A673 (cell line): Measurements from ENCODE around the gene NUDT3. TPM values are rescaled to one million over a fixed set of nuclear protein-coding genes. Genes with fewer than 3 reads are reported as not detected.

Experiments
- BruUV-seq: library from RNA; stranded (reverse); fragments of 400-500 nt; replicated peaks from 2 replicates; lab custom pipeline; 2021; lab: Mats Ljungman, UMichigan
- CTCF ChIA-PET: fragments of 300-600 bp; sonication (Branson Sonifier 250); formaldehyde crosslinking; loops from one replicate; lab custom pipeline; 2022; ENCODE audit warnings: antibody characterized with exemption; lab: Charles Lee
- POLR2A ChIA-PET: fragments of 300-600 bp; sonication (Branson Sonifier 250); formaldehyde crosslinking; loops from one replicate; lab custom pipeline; 2022; ENCODE audit warnings: antibody characterized with exemption; ENCODE audit not compliant: low non-redundant PET; lab: Charles Lee
- DNase-seq: peaks from one replicate; pipeline ENCODE4 v3.0.0-alpha.2; 2015; ENCODE audit warnings: low spot score
- H3K27ac ChIP-seq: fragments of 200-600 bp; sonication (generic); 2 replicates; pipeline ENCODE4 v1.5.1; 2016; ENCODE audit warnings: mixed run types, low read depth, mild to moderate bottlenecking, mixed read lengths, antibody characterized with exemption, low read length; ENCODE audit not compliant: poor library complexity, severe bottlenecking
- H3K27me3 ChIP-seq: fragments of 200-600 bp; sonication (generic); replicated peaks from 2 replicates; pipeline ENCODE4 v1.6.1; 2017; ENCODE audit warnings: mixed run types, low read depth, mild to moderate bottlenecking, mixed read lengths, antibody characterized with exemption, low read length; ENCODE audit not compliant: insufficient read depth, poor library complexity
- H3K36me3 ChIP-seq: fragments of 200-600 bp; sonication (generic); 2 replicates; pipeline ENCODE4 v1.6.1; 2016; ENCODE audit warnings: mixed run types, mild to moderate bottlenecking, mixed read lengths, antibody characterized with exemption, low read length; ENCODE audit not compliant: insufficient read depth, poor library complexity, severe bottlenecking
- H3K4me1 ChIP-seq: fragments of 200-600 bp; sonication (generic); 2 replicates; pipeline ENCODE4 v1.6.1; 2017; ENCODE audit warnings: mixed run types, mild to moderate bottlenecking, mixed read lengths, antibody characterized with exemption, low read length; ENCODE audit not compliant: insufficient read depth, poor library complexity, severe bottlenecking
- H3K4me3 ChIP-seq: fragments of 200-600 bp; sonication (generic); 2 replicates; pipeline ENCODE4 v1.5.1; 2016; ENCODE audit warnings: low read depth, mixed run types, mild to moderate bottlenecking, mixed read lengths, low read length; ENCODE audit not compliant: poor library complexity, severe bottlenecking
- H3K9me3 ChIP-seq: fragments of 200-600 bp; sonication (generic); 2 replicates; pipeline ENCODE4 v1.6.1; 2016; ENCODE audit warnings: mixed run types, low read depth, mild to moderate bottlenecking, mixed read lengths, antibody characterized with exemption, low read length; ENCODE audit not compliant: poor library complexity, severe bottlenecking
- CTCF ChIP-seq: fragments of 300-800, 200-600 bp; sonication (generic); conservative IDR thresholded peaks from 2 replicates; pipeline ENCODE4 v1.5.1; 2017; ENCODE audit warnings: low read depth, mild to moderate bottlenecking, antibody characterized with exemption, low read length, moderate library complexity, mixed read lengths
- EZH2 ChIP-seq: fragments of 200-600 bp; sonication (generic); IDR thresholded peaks from 2 replicates; pipeline ENCODE4 v1.6.1; 2017; ENCODE audit warnings: borderline replicate concordance, low read depth, mild to moderate bottlenecking, mixed read lengths, antibody characterized with exemption, low read length; ENCODE audit not compliant: poor library complexity, severe bottlenecking
- intact Hi-C: fragments of 100-400 bp; cut with micrococcal nuclease; formaldehyde crosslinking; loops from one replicate; pipeline ENCODE4 v1.10.0; 2022; ENCODE audit not compliant: unreplicated experiment
- total RNA-seq: library from RNA; stranded (reverse); gene quantifications from 2 replicates; pipeline ENCODE4 v1.2.3, GENCODE V29; 2021

Gene NUDT3
- total RNA-seq, 1 experiment from 2014 or later = 34.1 TPM

DNA sequence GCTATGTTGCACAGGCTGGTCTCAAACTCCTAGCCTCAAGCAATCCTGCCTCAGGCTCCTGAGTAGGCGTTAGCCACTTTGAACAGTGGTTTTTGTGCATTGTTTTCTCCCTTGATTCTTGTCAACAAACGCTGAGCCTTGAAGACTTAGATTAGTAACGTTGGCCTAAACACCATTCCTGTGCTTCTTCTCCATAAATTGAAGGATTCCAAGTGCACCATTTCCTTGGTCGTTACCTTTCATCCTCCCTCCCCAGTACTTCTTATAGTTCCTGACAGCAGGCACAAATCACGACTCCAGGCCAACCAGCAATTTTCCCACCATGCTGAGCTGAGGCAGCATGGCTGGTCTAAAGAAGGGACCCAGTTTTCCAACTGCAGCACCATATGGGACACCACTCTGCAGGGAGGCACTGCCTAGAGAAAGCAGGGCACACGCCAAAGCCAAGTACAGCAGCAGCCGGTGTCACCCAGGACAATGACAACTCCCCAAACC lies 24.5 kb upstream of the NUDT3 start:
- no peak overlapping the region for H3K27ac ChIP-seq
- POLR2A ChIA-PET = interaction anchor here (0.6 kb wide), 2 partner anchors 9 to 216 kb away, joined by 11 to 13 read pairs; no protein-coding TSS in a partner anchor
- no peaks in the 10 kb centered on the region for H3K27me3 ChIP-seq
- no peak for DNase-seq
- no TSS peak for BruUV-seq
- CTCF ChIA-PET = interaction anchor here (3.2 kb wide), 1 partner anchor 168 kb away, joined by 34 read pairs; the partner anchor contains the start of gene SMIM29
- no peaks in the 10 kb centered on the region for H3K4me1 ChIP-seq
- peaks cover 69% of the 10 kb centered on the region for H3K36me3 ChIP-seq
- no peak overlapping the region for H3K4me3 ChIP-seq
- no peaks in the 10 kb centered on the region for H3K9me3 ChIP-seq
- intact Hi-C loops = loop anchor here (5.0 kb wide), 1 partner anchor 255 kb away; no protein-coding TSS in a partner anchor
- TF ChIP-seq EZH2 (no peak), CTCF (no peak)

- Histone ChIP-seq H3K36me3 (peaks cover 52% of the 10 kb centered on the region), H3K27ac (no peak overlapping the region), H3K27me3 (no peaks in the 10 kb centered on the region), H3K9me3 (no peaks in the 10 kb centered on the region), H3K4me3 (no peak overlapping the region), H3K4me1 (no peaks in the 10 kb centered on the region)
- intact Hi-C loops = loop anchor here (1.0 to 5.0 kb wide), 3 partner anchors 166 to 253 kb away; partner anchors contain the start of gene SMIM29
- BruUV-seq = no TSS peak
- DNase-seq = peak; percentile 78
- ChIA-PET CTCF (interaction anchor here (0.5 to 3.2 kb wide), 19 partner anchors 20 to 662 kb away, joined by 3 to 38 read pairs (median 4); partner anchors contain the start of genes HMGA1 and SMIM29), POLR2A (interaction anchor here (0.7 to 1.0 kb wide), 2 partner anchors 11 to 213 kb away, joined by 3 to 7 read pairs; partner anchors contain the start of gene RPS10)
- TF ChIP-seq CTCF (peak; percentile 72), EZH2 (no peak)
These were observed 22.8 kb upstream of the NUDT3 start for GRCh38 chr6:34414999-34415858.

DNA sequence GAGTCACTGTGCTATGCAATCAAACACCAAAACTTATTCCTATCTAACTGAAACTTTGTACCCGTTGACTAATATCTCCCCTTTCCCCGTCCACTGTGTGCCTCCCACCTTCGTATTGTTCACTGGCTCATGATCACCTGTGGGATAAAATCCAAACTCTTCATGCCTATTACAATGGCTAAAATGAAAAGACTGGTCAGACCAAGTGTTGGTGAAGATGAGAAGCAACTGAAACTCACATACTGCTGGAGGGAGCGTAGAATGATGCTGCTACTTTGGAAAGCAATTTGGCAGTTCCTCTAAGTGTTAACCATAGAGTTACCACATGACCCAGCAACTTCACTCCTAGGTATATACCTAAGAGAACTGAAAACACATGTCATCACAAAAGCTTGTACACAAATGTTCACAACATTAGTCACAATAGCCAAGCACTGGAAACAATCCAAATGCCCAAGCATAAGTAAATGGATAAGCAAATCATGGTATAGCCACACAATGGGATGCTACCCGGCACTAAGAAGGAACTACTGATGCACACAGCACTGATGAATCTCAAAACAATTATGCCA lies 20.3 kb upstream of the NUDT3 start:
- POLR2A ChIA-PET = no interaction called here

More for the DNA sequence above, 20.3 kb upstream of the NUDT3 start:
- H3K36me3 ChIP-seq = peaks cover 27% of the 10 kb centered on the region
- no peaks in the 10 kb centered on the region for H3K4me1 ChIP-seq
- no peaks in the 10 kb centered on the region for H3K9me3 ChIP-seq
- DNase-seq = no peak
- BruUV-seq = no TSS peak
- H3K4me3 ChIP-seq = no peak overlapping the region
- no peaks in the 10 kb centered on the region for H3K27me3 ChIP-seq
- TF ChIP-seq EZH2 (no peak), CTCF (no peak)
- CTCF ChIA-PET = no interaction called here
- H3K27ac ChIP-seq = no peak overlapping the region
- intact Hi-C loops = no loop called here
